GM21825 (cell line): ENCODE data around the gene SCGB1D1.
"Not testable (repeated sequence)": the region's sequence is repeated elsewhere in the genome, so short reads cannot be mapped to it uniquely, and the experiment has no call there.

ENCODE experiments used
- ATAC-seq: cut with Tn5 transposase; IDR thresholded peaks from one replicate; pipeline ENCODE4 v1.9.1; 2021; ENCODE audit warnings: mild to moderate bottlenecking, moderate library complexity; ENCODE audit not compliant: unreplicated experiment

SCGB1D1 gene

DNA sequence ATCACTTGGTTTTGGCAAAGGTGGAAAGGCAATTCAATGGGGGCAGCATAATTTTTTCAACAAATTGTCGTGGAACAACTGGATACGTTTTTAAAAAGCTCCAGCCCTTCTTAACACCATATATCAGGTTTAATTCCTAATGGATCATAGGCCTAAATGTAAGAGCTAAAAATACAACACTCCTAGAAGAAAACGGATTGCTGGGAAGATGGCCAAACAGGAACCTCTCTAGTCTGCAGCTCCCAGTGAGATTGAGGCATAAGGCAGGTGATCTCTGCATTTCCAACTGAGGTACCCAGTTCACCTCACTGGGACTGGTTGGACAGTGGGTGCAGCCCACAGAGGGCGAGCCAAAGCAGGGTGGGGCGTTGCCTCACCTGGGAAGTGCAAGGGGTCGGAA is 32.4 kb upstream of the SCGB1D1 start:
- ATAC-seq = no peak

DNA sequence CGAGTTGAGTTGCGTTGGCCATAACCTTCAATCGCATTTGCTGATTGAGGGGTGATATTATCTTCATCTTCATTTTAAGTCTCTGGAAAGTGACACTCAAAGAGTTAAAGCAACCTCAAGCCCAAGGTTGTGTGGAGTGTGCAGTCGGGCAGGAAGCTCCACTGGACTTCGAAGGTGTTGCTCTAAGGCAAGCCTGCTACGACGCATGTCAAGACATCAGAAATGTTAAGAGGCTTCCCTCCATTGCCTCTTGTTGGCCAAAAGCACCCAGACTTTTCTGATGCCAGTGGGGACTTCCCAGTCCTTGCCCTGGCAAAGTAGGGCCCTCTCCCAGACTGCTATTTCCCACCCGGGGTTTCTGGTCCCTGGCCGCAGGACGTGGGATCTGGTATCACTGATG is 23.6 kb upstream of the SCGB1D1 start:
- no peak for ATAC-seq

DNA sequence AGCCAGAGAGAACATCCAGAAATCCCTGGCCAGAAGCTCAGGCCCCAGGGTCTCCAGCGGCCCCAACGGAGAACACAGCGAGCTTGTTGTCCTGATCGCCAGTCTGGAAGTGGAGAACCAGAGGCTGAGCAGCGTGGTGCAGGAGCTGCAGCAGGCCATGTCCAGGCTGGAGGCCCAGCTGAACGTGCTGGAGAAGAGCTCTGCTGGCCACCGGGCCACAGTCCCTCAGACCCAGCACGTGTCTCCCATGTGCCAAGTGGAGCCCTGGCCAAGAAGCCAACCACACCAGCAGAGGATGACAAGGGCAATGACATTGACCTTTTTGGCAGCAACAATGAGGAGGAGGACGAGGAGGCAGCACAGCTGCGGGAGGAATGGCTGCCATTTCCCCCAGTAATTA is 20.6 kb upstream of the SCGB1D1 start:
- no peak for ATAC-seq

DNA sequence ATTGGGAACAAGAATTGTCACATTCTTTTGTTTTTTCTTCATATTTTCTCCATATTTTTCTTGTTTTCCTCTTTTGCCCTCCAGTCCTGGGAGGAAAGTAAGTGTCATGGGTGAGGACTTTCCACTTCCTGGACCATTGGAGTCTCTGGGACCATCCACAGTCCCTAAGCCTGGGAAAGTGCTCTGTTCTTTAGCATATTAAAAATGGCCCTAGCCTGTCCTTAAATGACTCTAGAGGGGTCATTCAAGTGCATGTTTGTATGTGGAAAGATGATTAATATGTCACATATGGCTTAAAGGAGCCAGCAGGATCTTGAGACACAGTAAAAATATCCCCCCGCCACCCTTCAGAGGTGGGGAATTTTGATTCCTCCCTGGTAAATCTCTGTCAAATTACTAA is 20.1 kb upstream of the SCGB1D1 start:
- no peak for ATAC-seq

DNA sequence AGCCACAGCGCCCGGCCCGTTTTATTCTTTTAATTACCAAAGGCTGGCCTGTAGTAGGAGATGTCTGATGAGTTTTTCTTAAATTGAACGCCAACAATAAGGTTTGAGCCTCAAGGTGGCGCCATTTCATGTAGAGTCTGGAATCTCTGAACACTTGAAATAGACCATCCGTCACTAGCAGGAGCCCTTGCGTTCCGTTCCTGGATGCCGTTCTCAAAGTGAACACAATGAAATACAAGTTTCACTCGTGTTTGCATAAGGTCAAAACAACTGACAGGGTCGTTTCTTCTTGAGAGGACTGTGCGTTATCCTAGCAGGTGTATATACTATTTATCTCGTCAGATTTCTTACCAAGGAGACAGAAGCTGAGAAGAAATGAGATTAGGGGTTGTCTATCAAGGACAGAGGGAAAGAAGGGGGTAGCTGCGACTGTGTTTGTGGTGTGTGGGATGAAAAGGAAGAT is 18.7 kb upstream of the SCGB1D1 start:
- ATAC-seq = no peak

DNA sequence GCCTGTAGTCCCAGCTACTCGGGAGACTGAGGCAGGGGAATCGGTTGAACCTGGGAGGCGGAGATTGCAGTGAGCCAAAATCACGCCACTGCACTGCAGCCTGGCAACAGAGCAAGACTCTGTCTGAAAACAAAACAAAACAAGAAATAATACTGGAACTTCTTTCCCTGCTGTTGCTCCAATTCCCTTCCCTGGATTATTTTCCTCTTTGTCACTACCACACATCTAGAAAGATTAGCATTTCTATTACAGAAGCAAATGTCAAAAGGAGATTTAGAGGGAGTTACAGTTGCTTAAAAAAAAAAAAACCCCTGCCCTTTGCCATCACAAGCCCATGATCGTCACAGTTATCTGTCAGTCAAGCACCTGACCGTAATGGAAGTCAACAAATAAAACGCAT is 17.7 kb upstream of the SCGB1D1 start:
- no peak for ATAC-seq

DNA sequence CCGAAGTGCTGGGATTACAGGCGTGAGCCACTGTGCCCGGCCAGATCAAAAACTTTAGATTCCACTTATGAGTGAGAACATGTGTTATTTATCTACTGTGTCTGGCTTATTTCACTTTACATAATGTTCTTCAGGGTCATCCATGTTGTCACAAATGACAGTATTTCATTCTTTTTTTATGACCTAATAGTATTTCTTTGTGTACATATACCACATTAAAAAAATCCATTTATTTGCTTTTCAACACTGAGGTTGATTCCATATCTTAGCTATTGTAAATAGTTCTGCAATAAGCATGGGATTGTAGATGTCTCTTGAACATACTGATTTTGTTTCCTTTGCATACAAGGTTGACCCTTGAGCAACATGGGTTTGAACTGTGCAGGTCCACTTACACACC is 13.2 kb upstream of the SCGB1D1 start:
- ATAC-seq = no peak

DNA sequence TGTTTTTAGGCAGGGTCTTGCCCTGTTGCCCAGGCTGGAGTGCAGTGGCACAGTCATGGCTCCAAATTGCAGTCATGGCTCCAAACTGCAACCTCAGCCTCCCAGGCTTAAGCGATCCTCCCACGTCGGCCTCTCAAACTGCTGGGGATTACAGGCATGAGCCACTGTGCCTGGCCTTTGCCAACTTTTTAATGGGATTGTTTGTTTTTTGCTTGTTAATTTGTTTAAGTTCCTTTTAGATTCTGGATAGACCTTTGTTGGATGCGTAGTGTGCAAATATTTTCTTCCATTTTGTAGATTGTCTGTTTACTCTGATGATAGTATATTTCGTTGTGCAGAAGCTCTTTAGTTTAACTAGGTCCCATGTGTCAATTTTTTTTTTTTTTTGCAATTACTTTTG is 10.0 kb upstream of the SCGB1D1 start:
- no peak for ATAC-seq

DNA sequence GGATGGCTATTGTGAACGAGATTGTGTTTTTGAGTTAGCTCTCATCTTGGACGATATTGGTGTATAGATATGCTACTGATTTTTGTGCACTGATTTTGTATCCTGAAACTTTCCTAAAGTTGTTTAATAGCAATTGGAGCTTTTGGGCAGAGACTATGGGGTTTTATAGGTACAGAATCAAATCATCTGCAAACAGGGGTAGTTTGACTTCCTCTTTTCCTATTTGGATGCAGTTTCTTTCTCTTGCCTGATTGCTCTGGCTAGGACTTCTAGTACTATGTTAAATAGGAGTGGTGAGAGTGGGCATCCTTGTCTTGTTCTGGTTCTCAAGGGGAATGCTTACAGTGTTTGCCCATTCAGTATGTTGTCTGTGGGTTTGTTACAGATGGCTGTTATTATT is 8.9 kb upstream of the SCGB1D1 start:
- ATAC-seq = no peak

DNA sequence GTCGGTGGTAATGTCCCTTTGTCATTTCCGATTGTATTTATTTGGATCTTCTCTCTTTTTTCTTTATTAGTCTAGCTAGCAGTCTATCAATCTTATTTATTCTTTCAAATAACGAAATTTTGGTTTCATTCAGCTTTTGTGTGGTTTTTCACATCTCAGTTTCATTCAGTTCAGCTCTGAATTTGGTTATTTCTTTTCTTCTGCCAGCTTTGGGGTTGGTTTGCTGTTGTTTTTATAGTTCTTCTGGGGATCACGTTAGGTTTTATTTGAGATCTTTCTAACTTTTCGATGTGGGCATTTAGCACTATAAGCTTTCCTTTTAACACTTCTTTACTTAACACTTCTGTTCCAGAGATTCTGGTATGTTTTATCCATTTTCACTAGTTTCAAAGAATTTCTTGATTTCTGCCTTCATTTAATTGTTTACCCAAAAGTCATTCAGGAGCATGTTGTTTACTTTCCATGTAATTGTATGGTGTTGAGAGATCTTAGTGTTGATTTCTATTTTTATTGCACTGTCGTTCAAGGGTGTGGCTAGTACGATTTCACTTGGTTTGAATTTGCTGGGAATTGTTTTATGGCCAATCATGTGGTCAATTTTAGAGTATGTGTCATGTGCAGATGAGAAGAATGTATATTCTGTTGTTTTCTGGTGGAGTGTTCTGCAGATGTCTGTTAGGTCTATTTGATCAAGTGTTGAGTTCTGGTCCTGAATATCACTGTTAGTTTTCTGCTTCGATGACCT is 7.7 kb upstream of the SCGB1D1 start:
- ATAC-seq = no peak

DNA sequence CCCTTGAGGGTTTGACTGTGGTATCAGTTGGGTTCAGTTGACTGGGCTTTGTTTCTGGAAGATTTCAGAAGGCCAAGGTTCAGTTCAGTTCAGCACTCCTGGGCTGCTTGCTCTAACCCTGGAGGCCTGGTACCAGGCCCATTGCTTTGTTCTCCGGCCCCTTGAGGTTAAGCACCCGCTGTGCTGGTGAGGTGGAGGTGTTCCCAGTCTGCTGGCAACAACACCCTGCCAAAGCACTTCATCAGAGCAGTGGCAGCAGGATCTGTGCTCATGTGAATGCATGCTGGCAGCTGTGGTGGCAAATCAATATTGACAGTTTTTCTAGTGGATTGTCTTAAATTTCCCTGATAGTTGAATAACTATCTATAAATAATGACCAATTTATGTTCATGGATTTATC is 3.8 kb upstream of the SCGB1D1 start:
- no peak for ATAC-seq

DNA sequence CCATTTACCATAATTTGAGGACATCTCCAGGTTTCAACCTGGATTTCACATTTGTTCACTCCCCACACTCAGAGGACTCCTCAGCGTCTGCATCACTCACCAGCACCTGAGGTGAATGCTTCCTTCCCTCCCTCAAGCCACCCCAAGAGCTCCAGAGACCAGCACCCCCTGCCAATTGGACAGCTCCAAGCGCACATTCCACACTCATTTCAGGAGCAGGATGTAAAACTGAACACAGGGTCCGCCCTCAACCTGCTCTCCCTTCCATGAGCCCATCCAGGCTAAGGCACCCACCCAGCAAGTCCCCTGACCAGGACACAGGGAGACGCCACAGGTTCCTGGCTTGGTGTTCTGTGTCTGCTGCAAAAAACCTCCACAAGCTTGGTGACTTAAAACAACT is 3.9 kb downstream of the SCGB1D1 start:
- no peak for ATAC-seq

DNA sequence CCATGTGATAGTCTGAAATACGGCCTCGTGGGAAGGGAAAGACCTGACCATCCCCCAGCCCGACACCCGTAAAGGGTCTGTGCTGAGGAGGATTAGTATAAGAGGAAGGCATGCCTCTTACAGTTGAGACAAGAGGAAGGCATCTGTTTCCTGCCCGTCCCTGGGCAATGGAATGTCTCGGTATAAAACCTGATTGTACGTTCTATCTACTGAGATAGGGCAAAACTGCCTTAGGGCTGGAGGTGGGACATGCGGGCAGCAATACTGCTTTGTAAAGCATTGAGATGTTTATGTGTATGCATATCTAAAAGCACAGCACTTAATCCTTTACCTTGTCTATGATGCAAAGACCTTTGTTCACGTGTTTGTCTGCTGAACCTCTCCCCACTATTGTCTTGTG is 5.0 kb downstream of the SCGB1D1 start:
- ATAC-seq = not testable (repeated sequence)

DNA sequence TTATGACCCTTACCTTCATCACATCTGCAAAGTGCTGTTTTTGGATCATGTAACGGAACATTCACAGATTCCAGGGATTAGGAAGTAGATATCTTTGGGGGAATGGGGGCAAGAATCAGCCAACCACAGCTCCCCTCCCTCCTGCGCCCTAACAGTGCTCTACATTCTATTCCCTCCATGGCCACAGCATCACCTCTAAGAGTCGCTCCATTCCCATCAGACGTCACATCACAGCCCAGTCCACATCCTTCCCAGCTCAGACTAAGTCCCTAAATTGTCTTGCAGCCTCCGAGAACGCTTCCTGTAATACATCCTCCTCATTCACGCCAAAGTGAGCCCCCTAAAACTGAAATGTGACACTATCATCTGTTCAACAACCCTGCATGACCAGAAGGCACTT is 5.9 kb downstream of the SCGB1D1 start:
- ATAC-seq = no peak

DNA sequence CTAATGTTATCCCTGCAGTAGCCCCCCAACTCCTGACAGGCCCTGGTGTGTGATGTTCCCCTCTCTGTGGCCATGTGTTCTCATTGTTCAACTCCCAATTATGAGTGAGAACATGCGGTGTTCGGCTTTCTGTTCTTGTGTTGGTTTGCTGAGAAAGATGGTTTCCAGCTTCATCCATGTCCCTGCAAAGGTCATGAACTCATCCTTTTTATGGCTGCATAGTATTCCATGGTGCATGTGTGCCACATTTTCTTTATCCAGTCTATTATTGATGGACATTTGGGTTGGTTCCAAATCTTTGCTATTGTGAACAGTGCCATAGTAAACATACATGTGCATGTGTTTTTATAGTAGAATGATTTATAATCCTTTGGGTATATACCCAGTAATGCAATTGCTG is 7.4 kb downstream of the SCGB1D1 start:
- ATAC-seq = not testable (repeated sequence)

DNA sequence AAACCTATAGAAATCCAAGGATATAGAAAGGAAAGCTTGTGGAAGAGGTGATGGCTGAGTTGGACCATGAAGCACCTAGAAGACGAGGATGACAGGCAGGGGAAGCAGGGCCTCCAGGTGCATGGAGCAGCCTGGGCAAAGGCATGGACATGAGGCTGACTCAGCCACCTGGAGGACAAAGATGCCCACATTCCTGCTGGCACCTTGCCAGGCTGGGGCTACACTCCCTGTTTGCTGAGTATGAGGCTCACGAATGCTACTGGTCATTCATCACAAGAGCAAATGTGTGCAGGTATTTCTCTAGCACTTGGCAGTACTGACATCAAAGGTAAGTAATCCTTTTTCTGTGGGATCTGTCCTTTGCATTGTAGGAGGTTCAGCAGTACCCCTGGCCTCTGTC is 11.4 kb downstream of the SCGB1D1 start:
- no peak for ATAC-seq

DNA sequence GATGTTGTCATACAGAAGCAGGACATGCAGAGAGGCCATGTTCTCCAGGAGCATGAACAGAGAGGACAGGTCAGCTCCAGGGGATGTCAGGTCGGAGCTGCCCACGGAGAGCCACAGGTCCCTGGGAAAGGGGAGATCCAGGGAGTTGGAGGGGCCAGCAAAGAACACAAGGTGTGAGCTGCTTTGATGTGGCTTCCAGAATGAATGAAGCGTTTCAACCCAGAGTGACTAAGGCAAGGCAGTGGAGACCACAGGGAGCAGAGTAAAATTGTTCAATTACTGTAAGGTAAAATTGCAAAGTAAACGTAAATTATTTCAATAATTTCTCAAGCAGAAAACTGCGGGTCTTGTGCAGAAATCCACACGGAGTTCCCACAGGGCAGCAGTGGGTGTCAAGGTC is 12.9 kb downstream of the SCGB1D1 start:
- ATAC-seq = no peak

DNA sequence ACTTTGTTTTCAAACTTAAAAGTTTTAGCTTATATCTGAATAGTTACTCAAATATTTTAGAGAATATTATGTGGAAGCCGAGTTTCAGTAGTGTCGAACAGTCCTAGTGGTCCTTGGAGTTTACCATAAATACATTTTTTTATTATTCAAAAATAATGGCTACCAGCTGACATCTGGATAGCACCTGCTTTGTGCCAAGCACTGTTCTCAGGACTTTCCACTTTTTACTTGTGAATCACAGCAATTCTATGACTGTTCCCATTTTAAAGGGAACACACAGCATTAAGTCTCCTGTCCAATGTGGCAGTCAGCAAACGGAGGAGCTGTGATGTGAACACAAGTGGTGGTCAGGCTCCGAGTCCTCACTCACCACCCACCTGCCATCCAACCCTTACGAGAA is 14.4 kb downstream of the SCGB1D1 start:
- ATAC-seq = no peak

DNA sequence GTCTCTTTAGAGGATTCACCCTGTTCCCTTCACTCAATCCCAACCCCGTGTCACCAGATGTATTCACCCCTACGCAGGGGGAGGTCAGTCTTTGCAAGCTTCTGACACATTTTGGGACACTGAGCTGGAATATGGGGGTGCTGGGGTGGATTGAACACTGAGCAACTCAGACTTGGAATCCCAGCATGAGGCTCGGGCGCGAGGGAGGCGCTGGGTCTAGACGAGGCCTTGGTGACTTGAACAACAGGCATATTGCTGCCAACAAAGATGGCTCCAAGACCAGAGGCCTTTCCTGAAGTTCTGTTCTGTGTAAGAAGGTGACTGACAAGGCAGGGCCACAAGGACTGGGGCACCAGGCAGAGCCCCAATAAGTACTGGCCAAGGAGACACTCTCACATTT is 15.4 kb downstream of the SCGB1D1 start:
- ATAC-seq = no peak

DNA sequence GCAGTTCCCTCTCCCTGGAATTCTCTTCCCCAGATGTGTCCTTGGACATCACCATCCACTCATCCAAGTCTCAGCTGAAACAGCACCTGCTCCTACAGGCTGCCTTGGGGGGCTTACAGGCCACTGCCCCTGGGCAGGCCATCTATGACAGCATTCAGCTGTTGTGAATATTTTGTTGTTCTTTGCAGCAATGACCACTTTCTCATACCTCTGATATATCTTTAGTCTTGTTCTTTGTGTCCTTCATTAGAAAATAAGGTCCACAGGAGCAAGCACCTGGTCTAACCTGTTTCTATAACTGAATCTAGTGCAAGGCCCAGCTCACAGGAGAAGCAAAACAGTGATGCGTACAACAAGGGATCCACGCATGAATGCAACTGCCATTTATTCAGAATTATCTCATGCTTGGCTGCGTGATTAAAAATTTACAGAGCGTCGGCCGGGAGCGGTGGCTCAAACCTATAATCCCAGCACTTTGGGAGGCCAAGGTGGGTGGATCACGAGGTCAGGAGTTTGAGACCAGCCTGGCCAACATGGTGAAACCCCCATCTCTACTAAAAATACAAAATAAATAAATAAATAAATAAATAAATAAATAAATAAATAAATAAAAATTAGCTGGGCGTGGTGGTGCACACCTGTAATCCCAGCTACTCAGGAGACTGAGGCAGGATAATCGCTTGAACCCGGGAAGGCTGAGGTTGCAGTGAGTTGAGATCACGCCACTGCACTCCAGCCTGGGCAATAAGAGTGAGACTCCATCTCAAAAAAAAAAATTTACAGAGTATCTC is 16.5 kb downstream of the SCGB1D1 start:
- not testable (repeated sequence) for ATAC-seq

DNA sequence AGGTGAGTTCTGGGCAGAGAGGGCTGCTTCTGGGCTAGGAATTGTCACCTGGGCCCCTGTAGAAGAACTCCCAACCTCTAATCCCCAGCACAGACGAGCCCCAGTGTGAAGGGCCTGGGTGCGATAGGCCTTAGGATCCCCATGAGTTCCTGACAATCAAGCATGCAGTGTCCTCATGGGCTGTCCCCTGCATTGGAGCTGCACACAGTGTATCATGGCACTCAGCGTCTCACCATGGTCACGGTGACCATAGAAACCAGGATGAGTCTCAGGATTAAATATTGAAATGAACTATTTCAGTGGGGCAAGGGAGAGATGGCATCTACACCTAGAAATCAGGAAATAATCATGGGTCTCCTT is 18.7 kb downstream of the SCGB1D1 start:
- no peak for ATAC-seq

DNA sequence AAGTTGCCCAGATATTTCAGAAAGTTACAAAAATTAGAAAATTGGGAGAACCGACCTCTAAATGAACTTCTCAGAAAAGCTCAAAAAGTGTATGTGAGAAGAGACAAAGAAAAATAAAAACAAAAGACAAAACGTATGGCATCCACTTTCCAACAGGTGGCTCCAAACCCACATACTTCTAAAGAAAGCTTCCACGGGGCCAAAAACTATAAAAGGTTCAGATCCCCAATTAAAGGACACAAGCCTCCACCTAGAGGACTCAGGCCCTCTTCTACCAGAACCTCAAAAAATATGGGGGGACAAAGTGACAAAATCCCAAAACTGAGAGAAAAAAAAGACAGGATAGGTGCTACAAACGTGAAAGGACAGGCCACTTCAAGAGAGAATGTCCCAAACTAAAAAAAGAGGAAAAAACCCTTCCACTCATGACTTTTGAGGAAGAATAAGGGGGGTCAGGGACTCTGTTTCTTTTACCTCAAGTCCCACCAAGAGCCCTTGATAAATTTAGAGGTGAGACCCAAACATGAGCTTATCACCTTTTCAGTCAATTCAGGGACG is 27.3 kb downstream of the SCGB1D1 start:
- no peak for ATAC-seq
